ENCODE measurements around the gene LKAAEAR1.

LKAAEAR1 gene

DNA sequence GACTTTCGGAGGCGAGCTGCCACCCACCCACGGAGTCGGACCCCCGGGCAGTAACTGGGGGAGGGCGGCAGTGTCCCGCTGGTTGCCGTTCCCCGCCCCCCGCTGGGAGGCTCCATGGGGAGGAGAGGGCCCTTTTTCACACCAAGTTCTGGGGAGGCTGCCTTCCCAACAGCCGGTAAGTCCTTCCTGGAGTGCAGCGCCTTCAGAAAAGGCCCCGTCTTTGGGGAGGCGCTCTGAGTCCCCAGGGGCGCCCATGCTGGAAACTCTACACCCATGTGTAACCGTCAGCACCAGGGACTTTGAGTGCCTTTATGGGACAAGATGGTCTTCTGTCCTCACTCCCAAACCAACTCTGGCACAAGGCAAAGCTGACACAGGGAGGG is 34.3 kb downstream of the LKAAEAR1 start:
- DNase-seq, result no peak

GRCh38 chr20:64049060-64049877 is 34.9 kb downstream of the LKAAEAR1 start, which contains the start of gene SOX18:
Gene SOX18 (minus strand): TSS chr20:64049639. CDS start chr20:64049516, 123 bp downstream.
- no peak for DNase-seq

GRCh38 chr20:64048402-64049044 is 35.7 kb downstream of the LKAAEAR1 start:
- no peak for DNase-seq

DNA sequence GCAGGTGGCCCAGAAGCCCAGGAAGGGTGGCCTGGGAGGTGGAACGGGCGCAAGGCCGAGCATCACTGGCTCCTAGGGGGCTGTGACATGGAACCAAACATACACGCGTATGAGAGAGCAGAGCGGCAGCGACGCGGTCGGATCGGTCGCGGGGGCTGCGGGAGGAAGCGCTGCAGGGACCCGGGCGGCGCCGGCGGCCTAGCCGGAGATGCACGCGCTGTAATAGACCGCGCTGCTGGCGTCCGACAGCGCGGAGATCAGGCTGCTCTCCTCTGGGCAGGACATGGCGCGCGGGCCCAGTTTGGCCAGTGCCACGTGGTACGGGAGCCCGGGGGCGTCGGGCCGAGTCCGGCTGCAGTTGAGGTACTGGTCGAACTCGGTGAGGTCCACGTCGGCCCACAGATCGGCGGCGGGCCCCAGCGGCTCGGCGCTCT is 36.2 kb downstream of the LKAAEAR1 start:
- no peak for DNase-seq

DNA sequence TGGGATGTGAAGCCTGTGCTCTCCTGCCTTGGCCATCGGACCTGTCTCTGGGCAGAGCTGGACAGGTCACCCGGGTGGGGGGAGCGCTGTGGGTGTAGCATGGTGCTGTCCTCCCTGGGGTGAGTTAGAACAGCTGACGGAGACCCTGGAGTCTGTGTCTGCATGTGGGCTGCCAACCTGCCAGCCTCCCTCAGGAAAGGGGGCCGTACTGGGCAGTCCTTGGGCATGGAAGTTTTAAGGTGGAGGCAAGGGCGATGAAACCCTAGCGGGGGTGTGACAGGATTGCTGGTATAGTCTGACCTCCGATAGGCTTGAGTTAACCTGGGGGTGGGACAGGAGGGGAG is 37.2 kb downstream of the LKAAEAR1 start:
- no peak for DNase-seq

GRCh38 chr20:64045346-64046011 is 38.7 kb downstream of the LKAAEAR1 start:
- no peak for DNase-seq

DNA sequence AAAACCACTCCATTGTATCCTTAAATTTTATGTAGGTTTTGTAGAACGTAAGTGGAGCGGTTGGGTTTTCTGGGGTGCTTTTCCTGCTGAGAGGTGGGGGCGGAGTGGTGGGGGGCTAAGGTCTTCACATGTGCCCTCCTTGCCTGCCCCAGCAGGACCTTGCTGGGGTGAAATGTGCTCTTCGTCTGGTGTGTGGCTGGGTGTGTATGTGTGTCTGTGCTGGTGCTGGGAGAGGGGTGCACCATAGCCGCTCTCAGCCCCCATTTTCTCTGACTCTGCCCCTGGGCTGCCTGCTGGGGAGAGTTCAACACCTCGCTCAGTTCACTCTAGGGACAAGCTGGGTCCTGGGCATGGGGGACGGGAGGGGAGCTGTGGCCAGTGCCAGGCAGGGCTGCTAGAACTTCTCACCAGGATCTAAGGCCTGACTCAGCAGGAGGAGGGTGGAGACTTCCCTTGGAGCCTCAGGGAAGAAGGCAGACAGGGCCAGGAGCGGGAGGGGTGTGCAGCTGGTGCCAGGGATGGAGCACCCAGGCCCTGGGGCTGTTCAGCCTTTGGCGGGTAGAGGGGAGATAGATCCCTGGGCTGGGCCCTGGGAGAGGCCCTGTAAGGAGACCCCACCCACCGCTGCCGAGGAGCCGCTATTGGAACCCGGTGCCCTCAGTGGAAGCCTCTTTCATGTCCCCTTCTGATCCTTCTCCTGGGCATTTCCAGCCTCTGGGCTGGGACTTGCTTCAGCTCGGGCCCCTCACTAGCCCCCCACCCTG is 39.5 kb downstream of the LKAAEAR1 start:
- peak; percentile 75 for DNase-seq

- DNase-seq, result no peak
These were observed 40.4 kb downstream of the LKAAEAR1 start for GRCh38 chr20:64043768-64044167.

DNA sequence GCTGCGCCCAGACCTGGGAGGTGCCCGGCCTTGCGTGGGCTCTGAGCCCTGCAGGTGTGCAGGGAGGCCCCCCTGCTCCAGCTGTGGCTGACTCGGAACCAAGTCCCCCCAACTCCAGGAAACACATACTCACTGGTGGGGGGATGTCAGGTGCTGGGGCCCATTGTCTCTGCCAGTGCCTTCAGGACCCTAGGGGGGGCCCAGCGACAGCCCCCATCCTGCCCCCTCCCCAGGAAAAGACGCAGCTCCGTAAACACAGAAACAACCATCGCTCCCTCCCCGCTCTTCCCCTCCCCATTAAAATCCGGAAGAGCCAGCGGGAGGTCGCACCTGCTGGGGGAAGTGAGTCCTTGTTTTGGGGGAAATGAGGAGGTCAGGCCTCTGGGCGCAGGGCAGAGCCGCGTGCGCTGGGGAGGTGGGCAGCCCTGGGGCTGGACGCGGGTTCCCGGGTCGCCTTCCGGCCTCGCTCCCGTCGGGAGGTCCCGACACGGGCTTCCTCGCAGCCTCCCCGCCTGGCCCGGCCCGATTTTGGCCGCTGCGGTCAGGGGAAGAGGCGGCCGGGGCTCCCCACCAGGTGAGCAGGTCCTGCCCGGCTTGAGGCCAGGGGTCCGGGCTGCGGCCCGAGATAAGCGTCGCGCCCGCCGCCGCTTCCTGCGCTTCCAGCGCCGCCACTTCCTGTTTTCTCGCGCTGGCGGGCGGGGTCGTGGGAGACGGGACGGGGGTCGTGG is 42.0 kb downstream of the LKAAEAR1 start:
- no peak for DNase-seq

DNA sequence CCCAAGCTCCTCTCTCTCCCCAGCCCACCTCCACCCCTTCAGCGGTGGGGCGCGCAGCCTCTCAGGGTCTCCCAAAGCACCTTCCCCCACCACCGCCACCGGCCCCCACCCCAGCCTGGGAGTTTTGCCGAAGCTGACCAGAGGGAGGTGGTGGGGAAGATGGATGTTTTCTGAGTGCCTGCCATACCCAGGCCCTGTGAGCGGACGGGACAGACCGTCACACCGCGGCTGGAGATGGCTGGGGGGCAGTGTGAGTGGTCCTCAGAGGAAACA is 42.5 kb downstream of the LKAAEAR1 start:
- DNase-seq, result no peak

- DNase-seq, result peak; percentile 86
These were observed 43.0 kb downstream of the LKAAEAR1 start for GRCh38 chr20:64041040-64041780.

DNA sequence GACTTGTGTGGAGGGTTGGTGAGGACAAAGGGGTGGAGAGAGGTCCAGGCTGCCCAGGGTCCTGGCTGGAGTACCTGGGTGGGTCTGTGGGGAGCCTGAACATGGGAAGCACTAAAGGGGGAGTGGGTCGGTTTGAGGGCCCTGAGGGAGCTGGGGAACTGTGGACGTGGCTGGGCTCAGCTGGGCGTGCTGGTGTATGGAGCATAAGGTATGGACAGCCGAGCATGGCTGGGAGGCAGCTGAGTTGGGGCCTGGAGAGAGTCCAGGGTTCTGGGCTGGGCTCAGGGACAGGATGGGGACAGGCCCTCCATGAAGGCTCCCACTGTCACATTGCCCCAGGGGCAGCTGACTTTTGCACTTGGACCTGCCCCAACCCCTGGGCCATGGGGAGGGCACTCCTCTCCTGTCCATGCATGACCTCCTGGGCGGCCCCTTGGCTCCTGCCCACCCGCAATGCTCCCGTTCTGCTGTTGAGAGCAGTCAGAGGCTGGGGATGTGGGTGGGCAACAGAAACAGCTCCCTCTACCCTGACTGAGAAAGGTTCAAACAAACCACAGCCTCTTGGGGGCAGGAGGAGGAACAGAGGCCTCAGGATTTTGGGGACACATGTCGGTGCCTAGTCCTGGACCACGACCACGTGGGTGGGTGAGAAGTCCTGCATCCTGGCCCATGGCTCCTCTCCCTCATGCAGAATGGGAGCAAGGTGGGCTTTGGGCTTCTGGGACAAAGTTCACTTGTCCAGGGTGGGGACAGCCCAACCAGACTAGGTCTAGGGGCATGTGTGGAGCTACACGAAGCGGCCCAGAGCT is 43.8 kb downstream of the LKAAEAR1 start:
- DNase-seq, result no peak

DNA sequence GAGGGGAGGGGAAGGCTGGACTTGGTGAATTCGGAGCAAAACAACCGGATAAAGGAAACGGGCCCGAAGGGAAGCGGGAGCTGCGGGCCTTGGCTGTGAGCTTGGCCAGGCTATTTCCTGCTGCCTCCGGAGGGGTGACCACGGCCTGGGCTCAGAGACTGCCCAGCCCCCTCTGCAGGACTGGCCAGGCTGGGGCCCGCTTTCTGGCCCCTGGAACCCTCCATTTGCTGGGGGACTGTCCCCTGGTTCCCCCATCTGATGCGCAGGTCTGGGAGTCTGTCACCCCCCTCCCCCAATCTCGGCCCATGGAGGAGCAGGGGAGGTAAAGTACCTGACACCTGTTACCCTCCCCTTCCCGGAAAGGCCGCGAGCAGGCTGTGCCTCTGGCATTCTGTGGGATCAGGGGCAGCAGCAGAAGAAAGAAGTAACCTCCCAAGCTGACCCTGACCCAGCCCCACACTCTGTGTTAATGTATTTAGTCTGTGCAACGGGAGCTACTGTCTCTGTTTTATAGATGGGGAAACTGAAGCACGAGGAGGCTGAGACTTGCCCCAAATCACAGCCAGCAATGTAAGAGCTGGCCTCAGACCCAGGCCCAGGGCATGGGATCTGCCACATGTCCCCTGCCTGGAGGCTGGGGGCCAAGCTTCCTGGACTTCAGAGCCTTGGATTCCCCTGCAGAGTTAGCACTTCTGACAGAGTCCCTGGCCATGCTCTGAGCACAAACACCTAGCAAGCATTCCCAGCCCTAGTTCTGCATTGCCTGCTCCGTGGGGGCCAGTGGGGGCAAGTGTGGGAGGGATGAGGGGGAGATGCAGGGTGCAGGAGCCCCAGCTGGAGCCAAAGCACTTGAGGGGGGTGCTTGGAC is 44.7 kb downstream of the LKAAEAR1 start:
- DNase-seq, result no peak

DNA sequence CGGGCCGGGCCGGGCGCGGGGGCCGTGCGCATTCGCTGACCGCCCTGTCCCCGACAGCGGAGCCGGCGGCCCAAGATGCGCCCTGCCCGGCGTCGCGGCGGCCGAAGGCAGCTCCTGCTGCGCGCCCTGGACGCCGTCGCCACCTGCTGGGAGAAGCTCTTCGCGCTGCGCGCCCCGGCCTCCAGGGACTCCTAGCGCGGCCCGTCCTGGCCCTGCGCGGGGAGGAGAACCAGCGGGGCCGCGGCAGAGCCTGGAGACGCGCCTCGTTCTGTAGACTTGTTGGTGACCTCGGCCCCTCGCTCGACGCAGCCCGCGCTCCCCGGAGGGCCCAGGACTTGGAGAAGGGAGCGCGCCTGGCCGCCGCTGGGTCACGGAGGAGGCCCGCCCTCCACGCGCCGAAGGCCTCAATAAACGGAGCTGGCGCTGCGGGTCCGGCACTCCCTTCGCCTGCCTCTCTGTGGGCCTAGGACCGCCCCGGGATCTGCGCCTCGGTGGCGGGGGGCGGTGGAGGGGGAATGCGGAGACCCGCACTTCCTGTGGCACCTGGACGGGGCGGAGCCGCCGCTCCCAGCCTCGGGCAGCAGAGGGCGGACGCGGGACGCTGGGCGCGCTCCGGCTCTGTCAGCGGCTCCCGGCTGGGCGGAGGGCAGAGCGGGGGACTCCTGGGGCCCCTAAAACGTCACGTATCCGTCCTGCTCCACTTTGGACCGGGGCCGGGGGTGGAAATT is 45.5 kb downstream of the LKAAEAR1 start:
- peak; percentile 41 for DNase-seq

DNA sequence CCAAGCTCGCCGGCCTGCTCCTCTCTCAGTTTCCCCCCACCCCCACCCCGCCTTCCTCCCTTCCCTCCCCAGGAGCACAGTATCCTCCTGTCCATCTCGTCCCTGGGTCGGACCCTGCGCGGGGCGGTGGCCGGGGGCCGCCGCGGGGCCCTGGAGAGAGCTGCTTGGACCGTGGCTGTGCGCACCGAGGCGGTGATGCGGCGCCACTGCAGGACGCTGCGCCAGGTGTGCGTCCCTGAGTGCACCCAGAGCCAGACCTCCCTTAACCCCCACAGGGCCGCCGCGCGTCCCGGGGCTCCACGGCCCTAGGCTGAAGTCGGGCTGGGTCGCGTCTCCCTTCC is 46.0 kb downstream of the LKAAEAR1 start:
- no peak for DNase-seq

DNA sequence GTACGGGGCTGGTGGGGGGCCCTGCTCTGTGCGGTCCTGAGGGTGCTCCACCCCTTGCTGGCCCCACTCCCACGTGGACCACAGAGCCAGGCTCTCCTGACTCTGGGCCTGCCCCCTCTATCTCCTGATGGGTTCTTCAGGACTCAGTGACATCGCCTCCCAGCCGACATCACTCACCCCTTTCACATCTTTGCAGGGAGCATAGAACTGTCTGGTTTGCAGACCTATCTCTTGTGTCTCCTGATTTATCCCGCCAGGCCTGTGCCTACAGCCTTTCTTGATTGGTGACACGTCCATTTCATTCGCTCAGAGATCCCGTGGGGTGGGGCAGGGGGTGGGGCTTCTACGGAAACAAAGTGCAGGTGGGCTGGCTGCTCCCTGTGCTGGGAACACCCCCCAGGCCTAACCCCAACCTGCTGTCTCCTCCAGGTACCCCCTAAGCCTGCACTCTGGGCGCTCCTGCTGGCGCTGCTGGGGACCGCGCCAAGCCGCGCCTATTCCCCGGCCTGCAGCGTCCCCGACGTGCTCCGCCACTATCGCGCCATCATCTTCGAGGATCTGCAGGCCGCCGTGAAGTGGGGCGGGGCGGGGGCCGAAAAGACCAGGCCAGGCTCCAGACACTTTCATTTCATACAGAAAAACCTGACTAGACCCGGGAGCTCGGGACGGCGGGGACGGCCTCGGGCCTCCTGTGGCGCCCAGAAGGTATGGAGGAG is 46.5 kb downstream of the LKAAEAR1 start:
- no peak for DNase-seq

- DNase-seq, result no peak
These were observed 47.0 kb downstream of the LKAAEAR1 start for GRCh38 chr20:64037199-64037497.

GRCh38 chr20:64036346-64037198 is 47.6 kb downstream of the LKAAEAR1 start:
- DNase-seq, result no peak
